Loucy (cell line): ENCODE data around the gene HRH3.

Source experiments
- CTCF ChIP-seq: fragments of 200-600 bp; sonication (generic); conservative IDR thresholded peaks from 2 replicates; pipeline ENCODE4 v1.5.1; 2014; ENCODE audit warnings: mild to moderate bottlenecking, antibody characterized with exemption, low read length
- EZH2phosphoT487 ChIP-seq: fragments of 200-600 bp; IDR thresholded peaks from 2 replicates; pipeline ENCODE4 v1.6.1; 2018; ENCODE audit warnings: antibody characterized with exemption, mild to moderate bottlenecking, moderate library complexity, borderline replicate concordance

- TF ChIP-seq CTCF (no peak), EZH2phosphoT487 (no peak)
Measured at GRCh38 chr20:62220666-62221568, 839 bp upstream of the HRH3 start.
